GM23338 (cell line): Measurements from ENCODE around the gene BABAM1. TPM values are rescaled to one million over a fixed set of nuclear protein-coding genes. Genes with fewer than 3 reads are reported as not detected.

Experiments used
- ATAC-seq: fragments of 200-7000 bp; cut with Tn5 transposase; 3 replicates; pipeline ENCODE4 v1.9.1; 2020
- DNase-seq: peaks from one replicate; pipeline ENCODE4 v3.0.0-alpha.2; 2015; ENCODE audit warnings: low spot score
- H2AFZ ChIP-seq: fragments of 200-600 bp; sonication (generic); 2 replicates; pipeline ENCODE4 v1.8.0; 2016; ENCODE audit warnings: antibody characterized with exemption, mild to moderate bottlenecking, moderate library complexity
- H3F3A ChIP-seq: fragments of 200-600 bp; sonication (generic); replicated peaks from 2 replicates; pipeline ENCODE4 v1.8.0; 2017; ENCODE audit warnings: antibody characterized with exemption, mixed run types, low read depth
- H3K27ac ChIP-seq: fragments of 200-600 bp; sonication (generic); 2 replicates; pipeline ENCODE4 v1.6.1; 2016; ENCODE audit warnings: low read depth
- H3K27me3 ChIP-seq: fragments of 200-600 bp; sonication (generic); 2 replicates; pipeline ENCODE4 v1.8.0; 2016; ENCODE audit warnings: mild to moderate bottlenecking, mixed run types, moderate library complexity; ENCODE audit not compliant: insufficient read depth
- H3K36me3 ChIP-seq: fragments of 200-600 bp; sonication (generic); 2 replicates; pipeline ENCODE4 v1.8.0; 2016; ENCODE audit warnings: mild to moderate bottlenecking; ENCODE audit not compliant: insufficient read depth
- H3K4me1 ChIP-seq: fragments of 200-600 bp; sonication (generic); 2 replicates; pipeline ENCODE4 v1.8.0; 2016; ENCODE audit warnings: mild to moderate bottlenecking, moderate library complexity; ENCODE audit not compliant: insufficient read depth
- H3K4me2 ChIP-seq: fragments of 200-600 bp; sonication (generic); 2 replicates; pipeline ENCODE4 v1.7.1; 2017; ENCODE audit warnings: mixed run types
- H3K4me3 ChIP-seq: fragments of 200-600 bp; sonication (generic); 2 replicates; pipeline ENCODE4 v1.6.1; 2016; ENCODE audit warnings: mixed run types
- H3K79me2 ChIP-seq: fragments of 200-600 bp; sonication (generic); replicated peaks from 2 replicates; pipeline ENCODE4 v1.8.0; 2017; ENCODE audit warnings: mild to moderate bottlenecking; ENCODE audit not compliant: insufficient read depth
- H3K9me2 ChIP-seq: fragments of 200-600 bp; sonication (generic); 2 replicates; pipeline ENCODE4 v1.8.0; 2017; ENCODE audit not compliant: insufficient read depth
- H4K20me1 ChIP-seq: fragments of 200-600 bp; sonication (generic); replicated peaks from 2 replicates; pipeline ENCODE4 v1.8.0; 2017; ENCODE audit warnings: mild to moderate bottlenecking; ENCODE audit not compliant: insufficient read depth
- H3K27ac Mint-ChIP-seq: 2 replicates; pipeline ENCODE4 v1.8.0; 2020; ENCODE audit warnings: inconsistent platforms, mild to moderate bottlenecking, moderate library complexity, mixed read lengths
- H3K27me3 Mint-ChIP-seq: 3 replicates; pipeline ENCODE4 v1.8.0; 2022; ENCODE audit warnings: low read depth, mild to moderate bottlenecking, moderate library complexity, mixed read lengths, inconsistent platforms; ENCODE audit not compliant: insufficient read depth, poor library complexity
- H3K36me3 Mint-ChIP-seq: 3 replicates; pipeline ENCODE4 v1.8.0; 2021; ENCODE audit warnings: low read depth, mild to moderate bottlenecking, inconsistent platforms, moderate library complexity, mixed read lengths
- H3K4me1 Mint-ChIP-seq: 3 replicates; pipeline ENCODE4 v1.8.0; 2020; ENCODE audit warnings: mild to moderate bottlenecking, inconsistent platforms, mixed read lengths
- H3K4me3 Mint-ChIP-seq: 3 replicates; pipeline ENCODE4 v1.8.0; 2021; ENCODE audit warnings: moderate library complexity, mild to moderate bottlenecking, inconsistent platforms, mixed read lengths
- H3K9me3 Mint-ChIP-seq: 3 replicates; pipeline ENCODE4 v1.8.0; 2020; ENCODE audit warnings: moderate library complexity, mild to moderate bottlenecking, inconsistent platforms, mixed read lengths
- CREB1 ChIP-seq: fragments of 250-450 bp; sonication (Bioruptor Pico); IDR thresholded peaks from 2 replicates; pipeline ENCODE4 v1.5.0; 2020; ENCODE audit warnings: low read depth, mild to moderate bottlenecking, moderate library complexity
- ETS1 ChIP-seq: IDR thresholded peaks from 2 replicates; pipeline ENCODE4 v1.6.1; 2016; ENCODE audit warnings: antibody characterized with exemption
- EZH2 ChIP-seq: fragments of 200-600 bp; sonication (generic); IDR thresholded peaks from one replicate; pipeline ENCODE4 v1.8.0; 2017; ENCODE audit warnings: antibody characterized with exemption, mild to moderate bottlenecking, low read depth; ENCODE audit not compliant: unreplicated experiment
- EZH2phosphoT487 ChIP-seq: fragments of 200-600 bp; sonication (generic); IDR thresholded peaks from one replicate; pipeline ENCODE4 v1.8.1; 2018; ENCODE audit warnings: antibody characterized with exemption; ENCODE audit not compliant: unreplicated experiment
- JUNB ChIP-seq: IDR thresholded peaks from one replicate; pipeline ENCODE4 v1.6.1; 2016; ENCODE audit warnings: antibody characterized with exemption; ENCODE audit not compliant: unreplicated experiment
- NANOG ChIP-seq: IDR thresholded peaks from 2 replicates; pipeline ENCODE4 v1.6.1; 2016; ENCODE audit warnings: antibody characterized with exemption, borderline replicate concordance
- POLR2AphosphoS5 ChIP-seq: IDR thresholded peaks from 2 replicates; pipeline ENCODE4 v1.6.1; 2016; ENCODE audit warnings: antibody characterized with exemption, low read depth
- STAT1 ChIP-seq: IDR thresholded peaks from one replicate; pipeline ENCODE4 v1.6.1; 2016; ENCODE audit warnings: antibody characterized with exemption; ENCODE audit not compliant: unreplicated experiment
- ZNF114 ChIP-seq: fragments of 250-450 bp; sonication (Bioruptor Pico); IDR thresholded peaks from 2 replicates; pipeline ENCODE4 v1.5.0; 2020; ENCODE audit warnings: mild to moderate bottlenecking, moderate library complexity
- ZNF331 ChIP-seq: fragments of 250-450 bp; sonication (Bioruptor Pico); IDR thresholded peaks from 2 replicates; pipeline ENCODE4 v1.5.0; 2020; ENCODE audit warnings: low read depth, mild to moderate bottlenecking, moderate library complexity
- polyA plus RNA-seq: library from polyadenylated mRNA; unstranded; fragments of >200 nt; fragmentation: Nextera tagmentation; extraction: Ambion mirVana; gene quantifications from 2 replicates; pipeline ENCODE4 v1.2.1, GENCODE V29; 2016
- total RNA-seq: library from RNA; depleted of rRNA; stranded (reverse); fragments of >200 nt; shearing (Covaris generic); gene quantifications from 2 replicates; pipeline ENCODE4 v1.2.3, GENCODE V29; 2014
- TF ChIP-seq, protein P1 (sequence below), 2 experiments: fragments of 200-600 bp in 1 of 2; sonication (generic) in 1 of 2; conservative IDR thresholded peaks; 2 replicates each; pipeline versions ENCODE4 v1.5.1 to v1.6.1; 2016 to 2017; ENCODE audit warnings: antibody characterized with exemption in 2 of 2, low read depth in 2 of 2, mild to moderate bottlenecking in 2 of 2, moderate library complexity in 1 of 2
- TF ChIP-seq, protein P2 (sequence below): IDR thresholded peaks from one replicate; pipeline ENCODE4 v1.6.1; 2018; ENCODE audit warnings: antibody characterized with exemption; ENCODE audit not compliant: unreplicated experiment
- TF ChIP-seq, protein P3 (sequence below): fragments of 250-450 bp; sonication (Bioruptor Pico); IDR thresholded peaks from 2 replicates; pipeline ENCODE4 v1.5.0; 2020; ENCODE audit warnings: mild to moderate bottlenecking, moderate library complexity

BABAM1 gene
- total and polyA plus RNA-seq, 2 experiments from 2014 or later = 78.1 to 95.0 TPM

- no peak overlapping the region for H3K4me2 ChIP-seq
- no peak overlapping the region for H3K27ac Mint-ChIP-seq
- no peak for DNase-seq
- peaks cover 2% of the 10 kb centered on the region; the same call in 1 of the 2 replicates for H3F3A ChIP-seq
- no peaks in the 10 kb centered on the region for H4K20me1 ChIP-seq
- H3K9me3 Mint-ChIP-seq = peaks cover 21% of the 10 kb centered on the region; the same call in 2 of the 3 replicates
- H3K36me3 Mint-ChIP-seq = peaks cover 37% of the 10 kb centered on the region
- no peaks in the 10 kb centered on the region for H3K9me2 ChIP-seq
- no peak overlapping the region for H2AFZ ChIP-seq
- H3K4me3 Mint-ChIP-seq = no peak overlapping the region
- H3K27ac ChIP-seq = no peak overlapping the region
- H3K4me3 ChIP-seq = no peak overlapping the region
- no peak for TF ChIP-seq ZNF331 (CRISPR knock-in tag)
- no peak for TF ChIP-seq ETS1
- no peak for TF ChIP-seq CREB1 (CRISPR knock-in tag)
- TF ChIP-seq EZH2phosphoT487 = no peak
- TF ChIP-seq ZNF114 (CRISPR knock-in tag) = no peak
- TF ChIP-seq, protein P1, sequence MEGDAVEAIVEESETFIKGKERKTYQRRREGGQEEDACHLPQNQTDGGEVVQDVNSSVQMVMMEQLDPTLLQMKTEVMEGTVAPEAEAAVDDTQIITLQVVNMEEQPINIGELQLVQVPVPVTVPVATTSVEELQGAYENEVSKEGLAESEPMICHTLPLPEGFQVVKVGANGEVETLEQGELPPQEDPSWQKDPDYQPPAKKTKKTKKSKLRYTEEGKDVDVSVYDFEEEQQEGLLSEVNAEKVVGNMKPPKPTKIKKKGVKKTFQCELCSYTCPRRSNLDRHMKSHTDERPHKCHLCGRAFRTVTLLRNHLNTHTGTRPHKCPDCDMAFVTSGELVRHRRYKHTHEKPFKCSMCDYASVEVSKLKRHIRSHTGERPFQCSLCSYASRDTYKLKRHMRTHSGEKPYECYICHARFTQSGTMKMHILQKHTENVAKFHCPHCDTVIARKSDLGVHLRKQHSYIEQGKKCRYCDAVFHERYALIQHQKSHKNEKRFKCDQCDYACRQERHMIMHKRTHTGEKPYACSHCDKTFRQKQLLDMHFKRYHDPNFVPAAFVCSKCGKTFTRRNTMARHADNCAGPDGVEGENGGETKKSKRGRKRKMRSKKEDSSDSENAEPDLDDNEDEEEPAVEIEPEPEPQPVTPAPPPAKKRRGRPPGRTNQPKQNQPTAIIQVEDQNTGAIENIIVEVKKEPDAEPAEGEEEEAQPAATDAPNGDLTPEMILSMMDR (conservative IDR thresholded peaks at IDR 0.05; ENCODE audit: low read depth in 2 of 2) = no peak
- no peak for TF ChIP-seq NANOG
- no peak for TF ChIP-seq STAT1
- TF ChIP-seq, protein P2, sequence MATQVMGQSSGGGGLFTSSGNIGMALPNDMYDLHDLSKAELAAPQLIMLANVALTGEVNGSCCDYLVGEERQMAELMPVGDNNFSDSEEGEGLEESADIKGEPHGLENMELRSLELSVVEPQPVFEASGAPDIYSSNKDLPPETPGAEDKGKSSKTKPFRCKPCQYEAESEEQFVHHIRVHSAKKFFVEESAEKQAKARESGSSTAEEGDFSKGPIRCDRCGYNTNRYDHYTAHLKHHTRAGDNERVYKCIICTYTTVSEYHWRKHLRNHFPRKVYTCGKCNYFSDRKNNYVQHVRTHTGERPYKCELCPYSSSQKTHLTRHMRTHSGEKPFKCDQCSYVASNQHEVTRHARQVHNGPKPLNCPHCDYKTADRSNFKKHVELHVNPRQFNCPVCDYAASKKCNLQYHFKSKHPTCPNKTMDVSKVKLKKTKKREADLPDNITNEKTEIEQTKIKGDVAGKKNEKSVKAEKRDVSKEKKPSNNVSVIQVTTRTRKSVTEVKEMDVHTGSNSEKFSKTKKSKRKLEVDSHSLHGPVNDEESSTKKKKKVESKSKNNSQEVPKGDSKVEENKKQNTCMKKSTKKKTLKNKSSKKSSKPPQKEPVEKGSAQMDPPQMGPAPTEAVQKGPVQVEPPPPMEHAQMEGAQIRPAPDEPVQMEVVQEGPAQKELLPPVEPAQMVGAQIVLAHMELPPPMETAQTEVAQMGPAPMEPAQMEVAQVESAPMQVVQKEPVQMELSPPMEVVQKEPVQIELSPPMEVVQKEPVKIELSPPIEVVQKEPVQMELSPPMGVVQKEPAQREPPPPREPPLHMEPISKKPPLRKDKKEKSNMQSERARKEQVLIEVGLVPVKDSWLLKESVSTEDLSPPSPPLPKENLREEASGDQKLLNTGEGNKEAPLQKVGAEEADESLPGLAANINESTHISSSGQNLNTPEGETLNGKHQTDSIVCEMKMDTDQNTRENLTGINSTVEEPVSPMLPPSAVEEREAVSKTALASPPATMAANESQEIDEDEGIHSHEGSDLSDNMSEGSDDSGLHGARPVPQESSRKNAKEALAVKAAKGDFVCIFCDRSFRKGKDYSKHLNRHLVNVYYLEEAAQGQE = no peak
- TF ChIP-seq JUNB = no peak
- TF ChIP-seq EZH2 = no peak
- TF ChIP-seq POLR2AphosphoS5 = no peak
- TF ChIP-seq, protein P3, sequence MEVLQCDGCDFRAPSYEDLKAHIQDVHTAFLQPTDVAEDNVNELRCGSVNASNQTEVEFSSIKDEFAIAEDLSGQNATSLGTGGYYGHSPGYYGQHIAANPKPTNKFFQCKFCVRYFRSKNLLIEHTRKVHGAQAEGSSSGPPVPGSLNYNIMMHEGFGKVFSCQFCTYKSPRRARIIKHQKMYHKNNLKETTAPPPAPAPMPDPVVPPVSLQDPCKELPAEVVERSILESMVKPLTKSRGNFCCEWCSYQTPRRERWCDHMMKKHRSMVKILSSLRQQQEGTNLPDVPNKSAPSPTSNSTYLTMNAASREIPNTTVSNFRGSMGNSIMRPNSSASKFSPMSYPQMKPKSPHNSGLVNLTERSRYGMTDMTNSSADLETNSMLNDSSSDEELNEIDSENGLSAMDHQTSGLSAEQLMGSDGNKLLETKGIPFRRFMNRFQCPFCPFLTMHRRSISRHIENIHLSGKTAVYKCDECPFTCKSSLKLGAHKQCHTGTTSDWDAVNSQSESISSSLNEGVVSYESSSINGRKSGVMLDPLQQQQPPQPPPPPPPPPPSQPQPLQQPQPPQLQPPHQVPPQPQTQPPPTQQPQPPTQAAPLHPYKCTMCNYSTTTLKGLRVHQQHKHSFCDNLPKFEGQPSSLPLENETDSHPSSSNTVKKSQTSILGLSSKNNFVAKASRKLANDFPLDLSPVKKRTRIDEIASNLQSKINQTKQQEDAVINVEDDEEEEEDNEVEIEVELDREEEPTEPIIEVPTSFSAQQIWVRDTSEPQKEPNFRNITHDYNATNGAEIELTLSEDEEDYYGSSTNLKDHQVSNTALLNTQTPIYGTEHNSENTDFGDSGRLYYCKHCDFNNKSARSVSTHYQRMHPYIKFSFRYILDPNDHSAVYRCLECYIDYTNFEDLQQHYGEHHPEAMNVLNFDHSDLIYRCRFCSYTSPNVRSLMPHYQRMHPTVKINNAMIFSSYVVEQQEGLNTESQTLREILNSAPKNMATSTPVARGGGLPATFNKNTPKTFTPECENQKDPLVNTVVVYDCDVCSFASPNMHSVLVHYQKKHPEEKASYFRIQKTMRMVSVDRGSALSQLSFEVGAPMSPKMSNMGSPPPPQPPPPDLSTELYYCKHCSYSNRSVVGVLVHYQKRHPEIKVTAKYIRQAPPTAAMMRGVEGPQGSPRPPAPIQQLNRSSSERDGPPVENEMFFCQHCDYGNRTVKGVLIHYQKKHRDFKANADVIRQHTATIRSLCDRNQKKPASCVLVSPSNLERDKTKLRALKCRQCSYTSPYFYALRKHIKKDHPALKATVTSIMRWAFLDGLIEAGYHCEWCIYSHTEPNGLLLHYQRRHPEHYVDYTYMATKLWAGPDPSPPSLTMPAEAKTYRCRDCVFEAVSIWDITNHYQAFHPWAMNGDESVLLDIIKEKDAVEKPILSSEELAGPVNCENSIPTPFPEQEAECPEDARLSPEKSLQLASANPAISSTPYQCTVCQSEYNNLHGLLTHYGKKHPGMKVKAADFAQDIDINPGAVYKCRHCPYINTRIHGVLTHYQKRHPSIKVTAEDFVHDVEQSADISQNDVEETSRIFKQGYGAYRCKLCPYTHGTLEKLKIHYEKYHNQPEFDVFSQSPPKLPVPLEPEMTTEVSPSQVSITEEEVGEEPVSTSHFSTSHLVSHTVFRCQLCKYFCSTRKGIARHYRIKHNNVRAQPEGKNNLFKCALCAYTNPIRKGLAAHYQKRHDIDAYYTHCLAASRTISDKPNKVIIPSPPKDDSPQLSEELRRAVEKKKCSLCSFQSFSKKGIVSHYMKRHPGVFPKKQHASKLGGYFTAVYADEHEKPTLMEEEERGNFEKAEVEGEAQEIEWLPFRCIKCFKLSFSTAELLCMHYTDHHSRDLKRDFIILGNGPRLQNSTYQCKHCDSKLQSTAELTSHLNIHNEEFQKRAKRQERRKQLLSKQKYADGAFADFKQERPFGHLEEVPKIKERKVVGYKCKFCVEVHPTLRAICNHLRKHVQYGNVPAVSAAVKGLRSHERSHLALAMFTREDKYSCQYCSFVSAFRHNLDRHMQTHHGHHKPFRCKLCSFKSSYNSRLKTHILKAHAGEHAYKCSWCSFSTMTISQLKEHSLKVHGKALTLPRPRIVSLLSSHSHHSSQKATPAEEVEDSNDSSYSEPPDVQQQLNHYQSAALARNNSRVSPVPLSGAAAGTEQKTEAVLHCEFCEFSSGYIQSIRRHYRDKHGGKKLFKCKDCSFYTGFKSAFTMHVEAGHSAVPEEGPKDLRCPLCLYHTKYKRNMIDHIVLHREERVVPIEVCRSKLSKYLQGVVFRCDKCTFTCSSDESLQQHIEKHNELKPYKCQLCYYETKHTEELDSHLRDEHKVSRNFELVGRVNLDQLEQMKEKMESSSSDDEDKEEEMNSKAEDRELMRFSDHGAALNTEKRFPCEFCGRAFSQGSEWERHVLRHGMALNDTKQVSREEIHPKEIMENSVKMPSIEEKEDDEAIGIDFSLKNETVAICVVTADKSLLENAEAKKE (CRISPR knock-in tag) = no peak
- ATAC-seq = no peak
- peaks cover 3% of the 10 kb centered on the region; the same call in 1 of the 2 replicates for H3K36me3 ChIP-seq
- H3K4me1 ChIP-seq = 0 out of 2 replicates have a peak, but pooled peaks cover 2% of the 10 kb centered on the region
- no peaks in the 10 kb centered on the region for H3K79me2 ChIP-seq
- H3K27me3 Mint-ChIP-seq = peaks cover 20% of the 10 kb centered on the region
- H3K27me3 ChIP-seq = no peaks in the 10 kb centered on the region
- H3K4me1 Mint-ChIP-seq = peaks cover 11% of the 10 kb centered on the region
Measured at GRCh38 chr19:17259118-17259780, 8.0 kb upstream of the BABAM1 start.
